ENCODE data around the gene RREB1.
A peak's percentile ranks its signal among the peaks of the same experiment; 100 is the strongest.

RREB1 gene

DNA sequence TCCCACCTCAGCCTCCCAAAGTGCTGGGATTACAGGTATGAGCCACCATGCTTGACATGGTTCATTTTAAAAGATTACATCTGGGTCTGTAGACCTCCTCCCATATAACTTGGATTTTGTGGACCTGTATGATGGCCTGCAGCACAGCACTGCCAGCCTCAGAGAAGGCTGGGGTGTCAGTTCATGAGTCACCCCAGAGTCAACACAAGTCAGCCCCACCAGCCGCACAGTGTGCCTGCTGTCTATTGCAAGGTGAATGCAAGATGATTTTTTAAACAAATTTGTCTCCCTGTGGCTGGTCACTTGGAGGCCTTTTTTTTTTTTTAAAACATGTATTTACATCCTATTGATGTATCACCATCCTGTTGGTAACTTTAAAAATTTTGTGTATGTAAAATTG lies 76.7 kb downstream of the RREB1 start:
- H3K36me3 ChIP-seq (ENCODE audit: control insufficient read depth, insufficient read depth, low read length) = peaks cover 26% of the 10 kb centered on the region

DNA sequence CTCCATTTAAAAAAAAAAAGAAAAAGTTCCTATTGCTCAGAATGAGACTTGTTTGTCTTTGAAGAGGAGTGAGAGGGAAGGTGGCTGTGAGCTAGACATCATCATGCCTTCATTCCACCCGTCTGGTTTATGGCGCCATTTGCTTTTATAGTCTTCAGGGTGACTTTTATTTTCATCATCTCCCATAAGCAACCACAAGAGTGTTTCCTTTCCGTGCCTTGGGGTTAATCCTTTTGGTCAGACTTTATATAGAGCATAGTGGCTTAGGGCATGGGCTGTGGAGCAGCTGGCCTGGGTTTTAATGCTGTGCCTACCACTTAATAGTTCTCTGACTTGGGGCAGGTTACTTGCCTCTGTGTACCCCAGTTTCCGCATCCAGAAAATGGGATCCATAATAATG lies 77.8 kb downstream of the RREB1 start:
- Histone ChIP-seq H3K36me3 (ENCODE audit: control insufficient read depth, insufficient read depth, low read length) (peaks cover 22% of the 10 kb centered on the region), H3K27me3 (replicated peaks; ENCODE audit: control insufficient read depth, insufficient read depth, low read length) (no peaks in the 10 kb centered on the region), H3K4me3 (replicated peaks; ENCODE audit: low read depth, low read length) (no peak overlapping the region)
- TF ChIP-seq, protein P1, sequence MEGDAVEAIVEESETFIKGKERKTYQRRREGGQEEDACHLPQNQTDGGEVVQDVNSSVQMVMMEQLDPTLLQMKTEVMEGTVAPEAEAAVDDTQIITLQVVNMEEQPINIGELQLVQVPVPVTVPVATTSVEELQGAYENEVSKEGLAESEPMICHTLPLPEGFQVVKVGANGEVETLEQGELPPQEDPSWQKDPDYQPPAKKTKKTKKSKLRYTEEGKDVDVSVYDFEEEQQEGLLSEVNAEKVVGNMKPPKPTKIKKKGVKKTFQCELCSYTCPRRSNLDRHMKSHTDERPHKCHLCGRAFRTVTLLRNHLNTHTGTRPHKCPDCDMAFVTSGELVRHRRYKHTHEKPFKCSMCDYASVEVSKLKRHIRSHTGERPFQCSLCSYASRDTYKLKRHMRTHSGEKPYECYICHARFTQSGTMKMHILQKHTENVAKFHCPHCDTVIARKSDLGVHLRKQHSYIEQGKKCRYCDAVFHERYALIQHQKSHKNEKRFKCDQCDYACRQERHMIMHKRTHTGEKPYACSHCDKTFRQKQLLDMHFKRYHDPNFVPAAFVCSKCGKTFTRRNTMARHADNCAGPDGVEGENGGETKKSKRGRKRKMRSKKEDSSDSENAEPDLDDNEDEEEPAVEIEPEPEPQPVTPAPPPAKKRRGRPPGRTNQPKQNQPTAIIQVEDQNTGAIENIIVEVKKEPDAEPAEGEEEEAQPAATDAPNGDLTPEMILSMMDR (IDR thresholded peaks at IDR 0.05; ENCODE audit: insufficient read depth, low read length, poor library complexity, severe bottlenecking) = no peak
- DNase-seq (ENCODE audit: extremely low read depth, insufficient read length) = no peak

More for the DNA sequence above, 76.7 kb downstream of the RREB1 start:
- H3K27me3 ChIP-seq (replicated peaks; ENCODE audit: control insufficient read depth, insufficient read depth, low read length) = no peaks in the 10 kb centered on the region
- no peak overlapping the region for H3K4me3 ChIP-seq (replicated peaks; ENCODE audit: low read depth, low read length)
- no peak for DNase-seq (ENCODE audit: extremely low read depth, insufficient read length)
- TF ChIP-seq, protein P1 (IDR thresholded peaks at IDR 0.05; ENCODE audit: insufficient read depth, low read length, poor library complexity, severe bottlenecking) = no peak

DNA sequence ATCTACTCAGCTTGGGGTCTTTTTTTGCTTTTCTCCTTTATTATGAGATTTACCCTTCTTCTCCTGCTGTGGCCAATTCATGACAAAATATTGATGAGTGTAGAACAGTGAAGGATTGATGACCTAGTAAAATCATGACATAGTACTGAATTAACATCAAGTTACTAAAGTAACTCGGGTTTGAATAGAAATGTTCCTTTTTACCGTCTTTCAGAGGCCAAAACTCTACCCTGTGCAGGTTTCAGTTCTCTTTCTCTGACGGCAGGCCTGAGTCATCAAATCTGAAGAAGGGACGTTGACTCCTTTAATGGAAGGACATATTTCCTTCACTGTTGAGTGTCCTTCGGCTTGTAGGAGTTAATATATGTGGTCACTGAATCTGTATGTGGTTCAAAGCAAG lies 80.7 kb downstream of the RREB1 start:
- H3K36me3 ChIP-seq (ENCODE audit: control insufficient read depth, insufficient read depth, low read length) = peaks cover 17% of the 10 kb centered on the region
- H3K4me3 ChIP-seq (replicated peaks; ENCODE audit: low read depth, low read length) = no peak overlapping the region
- TF ChIP-seq, protein P1 (IDR thresholded peaks at IDR 0.05; ENCODE audit: insufficient read depth, low read length, poor library complexity, severe bottlenecking) = no peak
- DNase-seq (ENCODE audit: extremely low read depth, insufficient read length) = peak; percentile 41
- no peaks in the 10 kb centered on the region for H3K27me3 ChIP-seq (replicated peaks; ENCODE audit: control insufficient read depth, insufficient read depth, low read length)

DNA sequence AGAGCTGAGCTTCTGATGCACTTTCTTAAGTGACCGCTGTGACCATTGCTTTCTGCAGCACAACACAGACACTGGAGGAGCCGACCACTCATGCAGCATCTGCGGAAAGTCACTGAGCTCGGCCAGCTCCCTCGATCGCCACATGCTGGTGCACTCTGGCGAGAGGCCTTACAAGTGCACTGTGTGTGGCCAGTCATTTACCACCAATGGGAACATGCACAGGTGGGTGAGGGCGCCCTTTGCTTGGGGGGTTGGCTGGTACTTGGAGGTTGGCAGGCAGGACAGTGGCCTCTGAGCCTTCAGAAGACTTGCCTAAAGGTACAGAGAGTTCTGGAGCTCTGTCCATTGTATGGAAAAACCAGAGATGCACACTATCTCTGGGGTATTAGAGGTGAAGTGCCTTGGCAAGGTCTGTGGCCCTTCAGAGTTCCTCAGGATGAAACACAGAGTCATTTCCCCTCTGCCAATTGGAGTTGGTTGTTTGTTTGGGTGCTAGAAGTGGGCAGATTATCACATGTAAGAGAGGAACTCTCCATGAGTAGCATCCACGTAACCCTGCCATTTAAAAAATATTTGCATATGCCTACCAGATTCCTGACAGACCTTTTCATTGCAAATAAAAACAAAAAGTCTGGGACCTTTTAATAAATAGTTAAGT lies 81.5 kb downstream of the RREB1 start:
- no peak for DNase-seq (ENCODE audit: extremely low read depth, insufficient read length)
- TF ChIP-seq, protein P1 (IDR thresholded peaks at IDR 0.05; ENCODE audit: insufficient read depth, low read length, poor library complexity, severe bottlenecking) = no peak
- H3K36me3 ChIP-seq (ENCODE audit: control insufficient read depth, insufficient read depth, low read length) = peaks cover 16% of the 10 kb centered on the region

DNA sequence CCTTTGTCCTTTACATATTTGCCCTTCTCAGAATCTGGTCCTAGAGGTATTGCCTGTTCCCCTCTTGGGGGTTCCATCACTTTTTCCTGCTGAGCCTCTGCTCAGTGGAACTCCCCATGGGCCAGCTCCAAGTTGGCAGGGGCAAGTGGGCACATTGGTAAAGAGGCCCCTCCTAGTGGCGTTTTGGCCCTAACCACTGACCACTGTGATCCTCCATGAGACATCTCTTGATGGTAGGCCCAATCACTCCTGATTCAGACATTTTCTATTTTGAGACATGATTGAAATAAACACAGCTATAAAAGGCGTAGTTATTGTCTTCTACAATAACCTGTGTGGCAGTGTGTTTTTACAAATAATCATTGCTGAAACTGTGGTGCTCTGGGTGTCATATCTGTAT lies 83.0 kb downstream of the RREB1 start:
- Histone ChIP-seq H3K4me3 (replicated peaks; ENCODE audit: low read depth, low read length) (no peak overlapping the region), H3K27me3 (replicated peaks; ENCODE audit: control insufficient read depth, insufficient read depth, low read length) (no peaks in the 10 kb centered on the region), H3K36me3 (ENCODE audit: control insufficient read depth, insufficient read depth, low read length) (peaks cover 15% of the 10 kb centered on the region)
- TF ChIP-seq, protein P1 (IDR thresholded peaks at IDR 0.05; ENCODE audit: insufficient read depth, low read length, poor library complexity, severe bottlenecking) = no peak
- DNase-seq (ENCODE audit: extremely low read depth, insufficient read length) = no peak

More for the DNA sequence above, 81.5 kb downstream of the RREB1 start:
- Histone ChIP-seq H3K27me3 (replicated peaks; ENCODE audit: control insufficient read depth, insufficient read depth, low read length) (no peaks in the 10 kb centered on the region), H3K4me3 (replicated peaks; ENCODE audit: low read depth, low read length) (no peak overlapping the region)

DNA sequence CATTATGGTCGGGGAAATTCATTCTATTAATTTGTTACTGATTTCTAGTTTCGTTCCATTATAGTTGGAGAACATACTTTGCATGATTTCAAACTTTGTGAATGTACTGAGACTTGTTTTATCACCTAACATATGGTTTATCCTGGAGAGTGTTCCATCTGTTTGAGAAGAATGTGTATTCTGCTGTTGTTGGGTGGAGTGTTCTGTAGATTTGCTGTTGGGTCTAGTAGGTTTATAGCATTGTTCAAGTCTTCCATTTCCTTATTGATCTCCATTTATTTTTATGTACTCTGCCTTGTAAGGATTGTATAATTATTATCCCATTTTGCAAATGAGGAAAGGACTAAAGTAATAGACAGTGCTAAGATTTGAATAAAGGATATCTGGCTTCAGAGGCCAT lies 85.4 kb downstream of the RREB1 start:
- DNase-seq (ENCODE audit: extremely low read depth, insufficient read length) = no peak
- Histone ChIP-seq H3K27me3 (replicated peaks; ENCODE audit: control insufficient read depth, insufficient read depth, low read length) (no peaks in the 10 kb centered on the region), H3K36me3 (ENCODE audit: control insufficient read depth, insufficient read depth, low read length) (peaks cover 13% of the 10 kb centered on the region), H3K4me3 (replicated peaks; ENCODE audit: low read depth, low read length) (no peak overlapping the region)
- TF ChIP-seq, protein P1 (IDR thresholded peaks at IDR 0.05; ENCODE audit: insufficient read depth, low read length, poor library complexity, severe bottlenecking) = no peak
